ENCODE measurements around the gene GPHN.
"Not testable (repeated sequence)": the region's sequence is repeated elsewhere in the genome, so short reads cannot be mapped to it uniquely, and the experiment has no call there.

The GPHN gene

DNA sequence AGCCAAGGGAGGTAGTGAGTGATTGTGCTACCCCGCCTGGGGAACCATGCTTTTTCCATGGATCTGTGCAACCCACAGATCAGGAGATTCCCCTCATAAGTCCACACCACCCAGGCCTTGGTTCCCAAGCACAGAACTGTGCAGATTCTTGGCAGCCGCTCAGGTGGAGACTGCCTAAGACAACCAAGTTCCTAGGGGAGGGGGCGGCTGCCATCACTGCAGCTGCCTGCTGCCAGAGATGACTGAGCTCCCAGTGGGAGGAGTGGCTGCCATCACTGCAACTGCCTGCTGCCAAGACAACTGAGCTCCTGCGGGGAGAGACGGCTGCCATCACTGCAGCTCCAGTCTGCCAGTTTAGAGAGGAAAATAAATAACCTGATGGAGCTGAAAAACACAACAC lies 542.9 kb downstream of the GPHN start:
- DNase-seq (ENCODE audit: low read depth in 2 of 2): no peak

DNA sequence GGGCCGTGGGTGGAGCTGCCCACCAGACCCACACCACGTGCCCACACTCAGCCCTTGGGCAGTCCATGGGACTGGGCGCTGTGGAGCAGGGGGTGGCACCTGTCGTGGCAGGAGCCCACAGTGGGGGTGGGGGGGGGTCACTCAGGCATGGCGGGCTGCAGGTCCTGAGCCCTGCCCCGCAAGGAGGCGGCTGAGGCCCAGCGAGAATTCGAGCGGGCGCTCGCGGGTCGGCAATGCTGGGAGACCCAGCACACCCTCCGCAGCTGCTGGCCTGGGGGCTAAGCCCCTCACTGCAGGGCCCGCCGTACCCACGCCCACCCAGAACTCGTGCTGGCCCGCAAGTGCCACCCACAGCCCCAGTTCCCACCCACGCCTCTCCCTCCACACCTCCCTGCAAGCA lies 548.7 kb downstream of the GPHN start:
- DNase-seq (ENCODE audit: low read depth in 2 of 2): no peak

DNA sequence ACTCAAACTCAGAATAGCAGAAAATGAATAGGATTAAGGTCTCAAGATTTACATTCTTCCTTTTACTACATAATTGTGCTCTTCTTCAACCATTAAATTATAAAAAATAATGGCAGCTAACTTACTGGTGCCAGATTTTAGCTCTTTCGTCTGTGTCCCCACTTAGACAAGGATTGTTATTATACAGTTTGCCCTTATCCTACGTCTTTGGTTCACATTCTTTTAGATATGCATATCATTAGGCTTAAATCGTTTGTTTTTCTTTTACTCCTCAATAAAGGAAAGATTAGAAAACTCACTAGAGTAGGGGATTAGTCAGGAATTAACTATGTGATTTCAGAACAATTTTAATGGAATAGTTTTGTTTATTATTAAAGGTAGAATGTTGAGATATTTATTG lies 551.6 kb downstream of the GPHN start:
- DNase-seq (ENCODE audit: low read depth in 2 of 2): no peak

DNA sequence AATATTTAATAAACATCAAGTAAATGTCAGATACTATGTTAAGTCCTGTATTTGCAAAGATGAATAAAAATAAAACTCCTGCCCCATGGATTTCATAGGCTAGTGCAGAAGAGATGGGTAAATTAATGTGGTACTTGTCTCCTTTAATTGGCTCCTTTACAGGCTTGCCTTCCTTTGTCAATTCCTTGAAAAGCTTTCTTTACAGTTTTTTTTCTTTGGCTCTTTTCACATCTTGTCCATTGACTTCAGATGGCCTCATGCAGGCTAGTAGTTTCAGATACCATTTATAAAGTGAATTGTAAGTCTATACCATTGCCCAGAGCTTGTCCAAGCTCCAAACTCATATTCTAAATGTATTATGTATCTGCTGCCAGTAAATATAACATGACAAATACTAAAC lies 552.6 kb downstream of the GPHN start:
- DNase-seq (ENCODE audit: low read depth in 2 of 2): no peak

DNA sequence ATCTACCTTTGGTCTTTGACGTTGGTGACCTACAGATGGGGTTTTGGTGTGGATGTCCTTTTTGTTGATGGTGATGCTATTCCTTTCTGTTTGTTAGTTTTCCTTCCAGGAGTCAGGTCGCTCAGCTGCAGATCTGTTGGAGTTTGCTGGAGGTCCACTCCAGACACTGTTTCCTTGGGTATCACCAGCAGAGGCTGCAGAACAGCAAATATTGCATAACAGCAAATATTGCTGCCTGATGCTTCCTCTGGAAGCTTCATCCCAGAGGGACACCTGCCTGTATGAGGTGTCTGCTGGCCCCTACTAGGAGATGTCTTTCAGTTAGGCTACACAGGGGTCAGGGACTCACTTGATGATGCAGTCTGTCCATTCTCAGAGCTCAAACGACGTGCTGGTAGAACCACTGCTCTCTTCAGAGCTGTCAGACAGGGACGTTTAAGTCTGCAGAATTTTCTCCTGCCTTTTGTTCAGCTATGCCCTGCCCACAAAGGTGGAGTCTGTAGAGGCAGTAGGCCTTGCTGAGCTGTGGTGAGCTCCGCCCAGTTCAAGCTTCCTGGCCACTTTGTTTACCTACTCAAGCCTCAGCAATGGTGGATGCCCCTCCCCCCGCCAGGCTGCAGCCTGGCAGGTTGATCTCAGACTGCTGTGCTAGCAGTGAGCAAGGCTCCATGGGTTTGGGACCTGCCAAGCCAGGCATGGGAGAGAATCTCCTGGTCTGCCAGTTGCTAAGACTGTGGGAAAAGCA lies 559.3 kb downstream of the GPHN start:
- DNase-seq (ENCODE audit: low read depth in 2 of 2): not testable (repeated sequence)

DNA sequence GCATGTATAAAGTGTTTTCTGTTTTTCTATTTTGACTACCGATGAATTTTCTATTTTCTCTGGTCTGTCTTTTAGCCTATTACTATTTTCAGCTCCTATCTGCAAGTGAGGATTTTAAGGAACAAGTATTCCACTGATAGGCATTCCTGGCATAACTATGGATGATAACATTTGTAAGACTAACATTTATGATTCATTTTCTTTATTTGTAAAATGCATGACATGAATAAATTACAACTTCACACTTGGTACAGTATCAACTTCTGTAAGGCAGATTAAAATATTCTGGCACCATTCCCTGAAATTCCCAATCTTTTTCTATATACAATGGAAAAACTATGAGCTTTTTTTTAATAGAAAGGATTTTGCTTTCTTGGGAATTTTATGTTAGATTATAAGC lies 560.3 kb downstream of the GPHN start:
- no peak for DNase-seq (ENCODE audit: low read depth in 2 of 2)

DNA sequence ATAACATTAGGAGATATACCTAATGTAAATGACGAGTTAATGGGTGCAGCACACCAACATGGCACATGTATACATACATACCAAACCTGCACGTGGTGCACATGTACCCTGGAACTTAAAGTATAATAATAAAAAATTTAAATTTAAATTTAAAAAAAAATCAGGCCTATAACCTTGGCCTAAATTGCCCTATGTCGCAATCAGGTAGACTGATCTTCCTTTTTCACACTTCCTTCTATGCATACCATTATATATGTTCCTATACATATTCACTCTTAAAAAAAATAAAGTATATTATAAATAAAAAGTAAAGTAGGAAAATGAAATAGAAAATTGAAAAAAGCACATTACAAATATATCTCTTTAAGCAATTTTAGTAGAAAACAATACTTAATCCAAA lies 563.6 kb downstream of the GPHN start:
- no peak for DNase-seq (ENCODE audit: low read depth in 2 of 2)

DNA sequence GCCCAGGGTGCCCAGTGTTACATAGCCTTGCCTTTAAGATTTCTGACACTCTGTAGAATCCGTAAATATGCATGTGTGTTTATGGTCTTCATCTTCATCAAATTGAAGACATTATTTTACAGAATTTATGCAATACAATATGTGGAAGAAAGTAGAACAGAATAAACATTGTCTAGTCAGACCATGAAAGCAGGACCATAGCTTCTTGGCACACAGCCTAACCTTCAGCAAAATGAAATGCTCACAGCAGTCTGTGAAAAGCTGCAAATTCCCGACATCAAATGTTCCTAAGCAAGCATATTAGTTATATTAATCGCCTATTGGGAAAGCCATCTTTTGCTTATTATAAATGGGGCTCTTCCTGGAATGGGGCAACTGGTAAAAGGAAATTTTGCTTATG lies 570.0 kb downstream of the GPHN start:
- no peak for DNase-seq (ENCODE audit: low read depth in 2 of 2)

DNA sequence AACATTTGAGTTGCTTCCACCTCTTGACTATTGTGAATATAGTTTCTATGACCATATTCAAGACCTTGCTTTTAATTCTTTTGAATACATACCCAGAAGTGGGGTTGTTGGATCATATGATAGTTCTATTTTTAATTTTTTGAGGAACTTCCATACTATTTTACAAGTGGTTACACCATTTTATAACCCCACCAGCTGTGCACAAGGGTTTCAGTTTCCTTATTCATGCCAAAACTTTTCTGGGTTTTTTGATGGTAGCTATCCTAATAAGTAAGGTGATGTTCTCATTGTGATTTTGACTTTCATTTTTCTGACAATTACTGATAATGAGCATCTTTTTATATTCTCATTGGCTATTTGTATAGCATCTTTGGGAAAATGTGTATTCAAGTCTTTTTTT lies 571.9 kb downstream of the GPHN start:
- DNase-seq (ENCODE audit: low read depth in 2 of 2): no peak

DNA sequence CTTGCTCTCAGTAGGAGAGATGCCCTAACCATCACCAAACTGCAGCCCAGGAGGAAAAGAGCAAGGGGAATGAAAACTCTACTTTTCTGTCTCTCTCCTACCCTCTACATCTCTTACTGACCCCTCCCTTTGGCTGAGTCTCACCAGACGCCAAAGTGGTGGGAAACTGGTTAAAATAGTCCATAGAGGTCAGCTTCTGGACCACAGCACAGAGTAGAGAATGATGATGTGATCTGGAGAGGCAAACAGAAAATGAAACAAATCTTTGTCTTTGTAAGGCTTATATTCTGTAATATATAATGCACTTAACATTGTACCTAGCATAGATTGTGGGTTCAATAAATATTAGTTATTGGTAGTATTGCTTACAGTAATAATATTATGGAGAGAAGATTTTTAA lies 600.3 kb downstream of the GPHN start:
- no peak for DNase-seq (ENCODE audit: low read depth in 2 of 2)

DNA sequence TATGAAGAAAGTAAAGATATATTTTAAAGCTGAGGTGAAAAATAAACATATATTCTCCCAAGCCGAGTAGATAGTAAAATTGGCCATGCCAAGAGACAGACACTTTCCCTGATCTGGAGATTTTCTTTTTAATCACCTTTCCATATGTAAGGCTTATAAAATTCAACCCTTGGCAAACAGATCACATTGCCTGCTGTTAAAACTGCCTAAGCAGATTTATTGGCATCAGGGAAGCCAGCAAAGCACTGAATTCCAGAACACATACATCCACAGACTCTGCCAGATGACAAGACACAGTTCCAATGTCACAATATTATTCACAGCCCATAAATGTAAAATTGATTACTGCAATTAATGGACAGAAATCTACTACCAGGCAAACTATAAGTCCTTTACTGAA lies 603.1 kb downstream of the GPHN start:
- no peak for DNase-seq (ENCODE audit: low read depth in 2 of 2)

DNA sequence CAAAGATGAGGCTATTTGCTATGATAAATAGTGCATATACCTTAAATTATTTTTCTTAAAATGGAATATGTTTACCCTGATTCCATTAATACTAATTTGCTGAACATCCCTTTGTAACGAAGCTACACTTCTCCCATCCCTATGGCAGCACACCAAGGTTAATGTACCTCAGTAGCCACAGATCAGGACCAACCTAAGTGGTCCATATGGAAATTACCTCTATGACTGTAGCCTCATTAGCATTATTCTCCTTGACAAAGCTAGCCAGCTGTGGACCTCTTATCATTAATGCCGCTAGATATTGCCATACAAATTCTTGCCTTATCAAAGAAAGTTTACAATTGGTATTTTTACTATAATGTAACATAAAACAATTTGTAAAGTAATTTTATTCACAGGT lies 604.4 kb downstream of the GPHN start:
- no peak for DNase-seq (ENCODE audit: low read depth in 2 of 2)

DNA sequence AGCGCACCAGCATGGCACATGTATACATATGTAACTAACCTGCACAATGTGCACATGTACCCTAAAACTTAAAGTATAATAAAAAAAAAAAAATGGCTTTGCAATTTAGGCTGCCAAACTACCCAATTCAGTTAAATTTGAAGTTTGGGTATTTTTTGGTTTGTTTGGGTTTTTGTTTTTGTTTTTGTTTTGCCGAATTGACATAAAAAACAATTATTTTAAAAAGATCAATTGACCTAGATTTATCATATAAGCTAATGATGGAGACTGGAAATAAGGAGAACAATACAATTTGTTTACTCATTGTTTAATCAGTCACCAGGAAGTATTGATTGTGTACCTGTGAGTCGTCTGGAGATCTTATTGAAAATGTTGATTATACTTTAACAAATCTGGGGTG lies 619.2 kb downstream of the GPHN start:
- no peak for DNase-seq (ENCODE audit: low read depth in 2 of 2)

DNA sequence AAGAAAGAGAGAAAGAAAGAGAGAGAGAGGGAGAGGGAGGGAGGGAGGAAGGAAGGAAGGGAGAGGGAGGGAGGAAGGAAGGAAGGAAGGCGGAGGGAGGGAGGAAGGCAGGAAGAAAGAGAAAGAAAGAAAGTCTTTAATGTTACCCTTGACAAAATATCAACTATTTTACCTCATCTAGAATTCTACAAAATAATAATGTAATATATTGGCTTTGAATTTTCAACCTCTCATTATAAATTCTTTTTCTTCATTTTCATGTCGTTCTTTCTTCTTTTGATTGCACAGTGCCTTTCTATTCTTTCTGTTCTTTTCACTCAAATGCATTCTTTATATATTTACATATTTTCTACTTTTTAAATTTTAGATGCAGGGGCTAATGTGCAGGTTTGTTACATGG lies 621.8 kb downstream of the GPHN start:
- DNase-seq (ENCODE audit: low read depth in 2 of 2): no peak

DNA sequence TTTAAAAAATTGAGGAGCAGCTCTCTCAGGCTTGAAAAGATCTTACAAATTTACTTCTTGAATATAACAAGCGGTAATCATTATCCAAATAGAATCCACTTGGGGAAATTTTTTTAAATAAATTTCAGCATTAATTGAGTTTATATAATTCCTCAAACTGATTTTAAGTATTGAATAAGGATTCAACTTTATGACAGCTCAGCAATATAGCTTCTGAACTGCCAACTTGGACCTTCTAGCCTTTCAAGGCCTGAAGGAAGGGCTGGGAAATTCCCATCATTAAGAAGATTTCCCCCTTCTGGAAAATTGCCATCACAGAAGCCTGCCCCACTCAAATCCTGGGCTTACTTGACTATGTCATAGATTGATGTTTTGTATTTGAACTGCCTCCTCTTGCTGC lies 623.7 kb downstream of the GPHN start:
- DNase-seq (ENCODE audit: low read depth in 2 of 2): no peak

DNA sequence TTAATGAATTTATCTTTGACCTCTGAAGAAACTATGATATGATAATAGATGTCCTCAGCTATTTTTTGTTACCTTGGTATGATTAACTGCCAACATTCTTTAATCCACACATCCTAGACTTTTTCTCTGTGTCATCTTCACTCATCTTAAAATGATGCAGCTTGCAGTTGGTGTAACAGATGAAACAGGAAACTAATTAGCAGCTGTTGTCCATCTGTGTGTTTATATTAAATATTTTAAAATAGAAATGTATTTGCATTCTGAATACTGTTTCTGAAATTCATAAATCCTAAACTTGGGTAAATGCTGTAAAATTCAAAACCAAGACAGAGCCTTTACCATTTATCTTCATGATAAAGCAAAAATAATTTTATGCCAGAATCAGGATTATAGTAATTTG lies 625.2 kb downstream of the GPHN start:
- no peak for DNase-seq (ENCODE audit: low read depth in 2 of 2)

DNA sequence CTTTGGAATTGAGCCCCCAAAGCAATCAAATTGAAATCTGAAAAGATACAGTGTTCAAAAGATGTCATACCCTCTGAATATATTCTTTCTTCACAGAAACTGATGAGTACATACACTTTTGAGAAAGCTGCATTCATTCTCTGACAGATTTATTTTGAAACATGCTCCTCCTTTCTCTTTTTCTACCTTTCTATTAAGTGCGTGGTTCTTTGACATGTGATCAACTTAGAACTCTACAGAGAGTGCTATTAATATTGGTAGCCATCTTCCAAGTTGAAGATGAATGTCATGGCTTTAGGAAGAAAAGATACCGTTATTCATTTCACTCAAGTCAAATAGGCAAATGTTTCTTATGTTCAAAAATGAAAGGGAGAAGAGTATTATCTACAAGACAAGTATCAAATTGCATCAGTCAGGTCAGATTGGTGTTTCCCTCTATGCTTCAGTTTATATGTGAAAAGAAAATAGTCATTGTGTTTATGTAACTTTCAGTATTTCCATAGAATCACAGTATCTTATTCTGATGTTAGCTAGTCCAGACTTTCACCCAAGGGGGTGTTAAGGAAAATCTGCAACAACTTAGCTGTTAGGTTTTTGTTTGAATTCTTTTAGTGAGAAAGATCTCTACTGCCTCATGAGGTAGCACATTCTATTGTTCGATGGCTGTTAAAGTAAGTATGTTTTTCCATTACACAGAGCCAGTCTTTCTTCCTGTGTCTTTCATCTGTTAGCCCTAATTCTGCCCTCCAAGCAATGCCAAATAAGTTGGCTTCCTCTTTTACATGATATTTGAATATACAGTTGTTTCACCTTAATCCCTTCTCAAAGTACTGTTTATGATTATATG lies 625.9 kb downstream of the GPHN start:
- no peak for DNase-seq (ENCODE audit: low read depth in 2 of 2)

DNA sequence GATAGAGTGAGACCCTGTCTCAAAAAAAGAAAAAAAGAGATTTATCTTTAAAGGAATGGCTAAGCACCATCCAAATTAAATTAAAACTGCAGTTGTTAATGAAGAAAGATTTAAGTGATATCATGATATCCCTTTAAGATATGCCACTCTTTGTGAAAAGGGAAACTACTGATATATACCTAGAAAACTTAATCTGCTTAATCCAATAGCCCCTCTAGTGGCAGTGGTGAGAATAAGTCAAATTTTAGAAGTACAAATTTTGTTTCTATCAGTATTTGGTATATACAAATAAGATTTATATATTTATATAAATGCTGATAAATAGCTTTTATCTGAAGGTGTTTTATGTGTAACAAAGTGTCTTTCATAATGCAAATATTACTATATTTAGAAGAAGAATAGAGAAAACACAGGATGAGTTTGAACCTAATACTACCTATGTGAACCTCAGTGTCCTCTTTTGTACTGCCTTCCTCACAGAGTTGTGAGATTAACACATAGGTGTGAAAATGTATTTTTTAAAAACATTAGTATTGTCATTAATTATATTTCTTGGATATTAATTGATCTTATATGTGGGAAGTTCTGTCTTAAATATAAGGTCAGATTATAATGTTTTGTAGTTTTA lies 629.9 kb downstream of the GPHN start:
- no peak for DNase-seq (ENCODE audit: low read depth in 2 of 2)

DNA sequence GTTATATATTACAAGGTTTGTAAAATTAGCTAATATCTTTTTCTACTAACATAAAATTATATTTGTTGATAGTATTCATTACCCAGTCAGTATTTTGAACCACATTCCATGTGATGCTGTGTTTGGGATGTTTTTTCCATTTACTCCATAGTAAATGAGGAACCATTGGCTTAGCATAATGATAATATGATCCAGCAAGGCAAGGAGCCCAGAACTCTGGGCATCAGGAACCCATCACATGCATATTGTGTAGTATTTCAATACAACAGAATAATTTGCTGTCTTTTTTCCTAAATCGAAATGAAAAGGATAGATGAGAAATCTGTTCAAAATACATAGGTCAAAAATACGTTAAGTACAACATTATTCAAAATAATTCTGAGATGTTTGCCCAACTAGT lies 632.6 kb downstream of the GPHN start:
- no peak for DNase-seq (ENCODE audit: low read depth in 2 of 2)

DNA sequence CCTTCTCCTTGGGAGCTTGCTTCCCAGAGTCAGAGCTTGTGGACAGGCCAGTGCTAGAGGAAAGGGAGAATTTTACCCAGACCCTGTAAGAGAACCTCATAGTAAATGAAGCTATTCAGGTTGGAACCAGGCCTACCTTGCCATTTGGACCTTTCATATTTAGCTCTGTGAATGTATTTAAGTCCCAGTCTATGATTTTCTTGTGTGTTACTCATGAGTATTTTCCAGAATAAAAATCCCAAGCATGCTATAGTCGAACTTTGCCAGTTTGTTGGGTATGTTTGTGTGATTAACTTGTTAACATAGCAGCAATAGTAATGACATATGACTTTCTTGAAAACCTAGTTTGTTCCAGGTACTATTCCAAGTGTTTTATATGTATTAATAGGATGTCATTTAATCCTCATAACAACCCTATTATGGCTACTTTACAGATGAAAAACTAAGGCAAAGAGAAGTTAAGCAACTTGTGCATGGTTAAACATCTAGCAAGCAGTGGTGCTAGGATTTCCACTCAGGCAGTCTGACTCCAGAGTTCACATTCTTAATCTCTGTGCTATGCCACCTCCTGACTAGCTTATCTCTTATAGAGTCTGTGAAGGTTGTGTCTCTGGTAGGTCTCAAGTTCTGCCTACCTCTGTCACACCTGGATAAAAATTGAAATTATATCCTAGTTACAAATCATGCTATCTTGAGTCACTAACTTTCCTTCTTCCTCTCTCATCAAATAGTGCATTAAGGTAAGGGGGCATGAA lies 633.4 kb downstream of the GPHN start:
- no peak for DNase-seq (ENCODE audit: low read depth in 2 of 2)

DNA sequence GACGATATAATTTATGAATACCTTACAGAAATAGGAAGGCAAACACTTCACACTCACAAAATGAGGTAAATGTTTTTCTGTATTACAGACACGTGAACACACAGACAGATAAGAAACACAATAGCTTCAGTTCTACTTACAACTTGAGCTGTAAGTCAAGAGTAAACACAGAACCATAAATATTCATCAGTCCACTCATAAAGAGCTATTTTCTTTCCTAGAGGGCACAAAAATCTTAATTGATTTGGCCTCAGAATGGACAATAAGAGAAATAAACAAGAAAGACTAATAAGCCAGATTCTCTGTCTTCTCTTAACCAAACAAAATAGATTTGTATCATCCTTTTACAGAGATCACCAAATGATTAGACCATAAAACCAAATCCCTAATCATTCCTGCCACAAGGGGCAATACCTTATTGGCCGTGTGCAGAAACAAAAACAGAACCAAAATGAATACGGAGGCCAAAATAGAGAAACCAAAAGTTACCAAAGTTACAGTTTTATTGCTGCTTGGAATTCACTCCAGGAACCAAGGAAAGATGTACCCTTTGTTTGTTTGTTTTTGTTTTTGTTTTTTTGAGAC lies 643.2 kb downstream of the GPHN start:
- no peak for DNase-seq (ENCODE audit: low read depth in 2 of 2)

DNA sequence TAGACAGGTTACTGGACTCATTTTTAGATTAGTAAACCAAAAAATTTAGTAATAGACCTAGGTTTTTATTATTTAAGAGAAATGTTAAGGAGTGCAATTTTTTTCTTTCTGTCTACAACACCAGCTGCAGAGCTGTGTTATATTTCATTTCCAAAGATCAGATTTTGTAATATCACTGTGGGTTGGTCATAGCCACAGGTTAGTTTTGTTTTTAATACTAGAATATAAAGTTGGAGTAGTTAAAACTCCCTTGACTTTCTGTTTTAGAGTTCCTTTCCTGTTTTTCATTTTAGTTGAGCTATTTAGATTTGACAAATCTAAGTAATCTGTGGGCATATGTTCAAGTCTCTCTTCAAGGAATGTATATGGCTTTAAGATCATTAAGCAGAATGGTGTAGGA lies 650.6 kb downstream of the GPHN start:
- no peak for DNase-seq (ENCODE audit: low read depth in 2 of 2)
